Jurkat, Clone E6-1 (cell line): ENCODE results near the gene RAB11FIP3.
"Not testable (repeated sequence)": the region's sequence is repeated elsewhere in the genome, so short reads cannot be mapped to it uniquely, and the experiment has no call there.

Source experiments
- DNase-seq: peaks from one replicate; pipeline ENCODE4 v3.0.0-alpha.2; 2011; ENCODE audit warnings: low read depth, low spot score
- H3K4me3 ChIP-seq: 2 replicates; pipeline ENCODE4 v1.5.1; 2011; ENCODE audit warnings: mild to moderate bottlenecking, low read length, control low read depth, moderate library complexity

RAB11FIP3 gene

DNA sequence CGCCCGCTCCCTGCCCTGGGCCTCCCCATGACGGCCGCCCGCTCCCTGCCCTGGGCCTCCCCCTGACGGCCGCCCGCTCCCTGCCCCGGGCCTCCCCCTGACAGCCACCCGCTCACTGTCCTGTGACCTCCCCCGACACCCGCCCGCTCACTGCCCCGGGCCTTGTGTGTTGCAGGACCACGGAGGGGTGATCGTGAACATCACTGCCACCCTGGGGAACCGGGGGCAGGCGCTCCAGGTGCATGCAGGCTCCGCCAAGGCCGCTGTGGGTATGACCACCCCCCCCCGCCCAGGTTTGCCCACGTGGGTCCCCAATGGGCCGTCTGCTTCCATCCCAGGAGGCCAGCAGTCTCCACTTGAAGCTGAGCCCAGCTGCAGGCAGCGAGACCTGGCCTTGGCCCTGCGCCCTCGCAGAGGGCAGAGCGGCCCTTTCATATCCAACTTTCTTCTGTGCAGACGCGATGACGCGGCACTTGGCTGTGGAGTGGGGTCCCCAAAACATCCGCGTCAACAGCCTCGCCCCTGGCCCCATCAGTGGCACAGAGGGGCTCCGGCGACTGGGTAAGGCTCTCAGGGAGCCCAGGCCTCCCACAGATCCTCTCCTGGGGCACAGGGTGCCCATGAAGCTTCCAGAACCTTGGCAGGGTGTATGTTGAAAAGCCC is 14.8 kb upstream of the RAB11FIP3 start:
- no peak overlapping the region for H3K4me3 ChIP-seq
- no peak for DNase-seq

DNA sequence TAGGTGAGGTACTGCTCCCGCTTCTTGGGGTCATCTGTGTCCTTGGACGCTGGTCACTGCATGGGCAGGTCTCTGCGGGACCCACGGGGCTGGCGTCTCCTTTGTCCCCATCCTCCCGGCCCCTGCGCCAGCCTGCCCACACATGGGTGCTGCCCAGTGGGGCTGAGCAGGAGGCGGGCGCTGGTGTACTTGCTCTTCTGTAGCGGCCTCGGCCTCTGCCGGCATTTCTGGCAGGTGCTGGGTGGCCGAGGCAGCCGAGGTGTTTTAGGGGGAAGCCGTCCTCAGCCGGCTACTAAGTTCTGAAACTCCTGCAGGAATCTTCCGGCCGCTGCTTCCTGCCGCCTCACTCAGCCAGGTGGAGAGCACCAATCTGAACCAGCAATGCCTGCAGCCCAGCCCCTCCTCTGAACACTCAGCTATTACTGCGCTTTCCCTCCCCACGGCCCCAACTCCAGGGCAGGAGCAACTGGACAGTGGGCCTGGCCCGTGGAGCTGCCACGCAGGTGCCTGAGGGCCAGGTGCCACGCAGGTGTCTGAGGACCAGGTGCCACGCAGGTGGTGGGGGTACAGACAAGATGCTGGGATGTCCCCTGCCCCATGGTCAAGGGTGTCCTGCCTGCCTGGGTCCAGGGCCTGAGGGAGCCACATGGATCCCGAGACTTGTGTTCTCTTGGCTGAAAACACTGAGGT is 13.7 kb upstream of the RAB11FIP3 start:
- H3K4me3 ChIP-seq = no peak overlapping the region
- DNase-seq = no peak

GRCh38 chr16:414395-415169 is 10.9 kb upstream of the RAB11FIP3 start:
- no peak for DNase-seq

DNA sequence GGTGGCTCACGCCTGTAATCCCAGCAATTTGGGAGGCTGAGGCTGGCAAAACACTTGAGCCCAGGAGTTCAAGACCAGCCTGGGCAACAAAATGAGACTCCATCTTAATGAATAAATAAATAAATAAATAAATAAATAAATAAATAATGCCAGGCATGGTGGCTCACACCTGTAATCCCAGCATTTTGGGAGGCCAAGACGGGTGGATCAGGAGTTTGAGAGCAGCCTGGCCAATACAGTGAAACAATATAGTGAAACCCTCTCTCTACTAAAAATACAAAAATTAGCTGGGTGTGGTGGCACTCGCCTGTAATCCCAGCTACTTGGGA is 10.3 kb upstream of the RAB11FIP3 start:
- DNase-seq = not testable (repeated sequence)

More at GRCh38 chr16:414395-415169, 10.9 kb upstream of the RAB11FIP3 start:
- H3K4me3 ChIP-seq = no peak overlapping the region

DNA sequence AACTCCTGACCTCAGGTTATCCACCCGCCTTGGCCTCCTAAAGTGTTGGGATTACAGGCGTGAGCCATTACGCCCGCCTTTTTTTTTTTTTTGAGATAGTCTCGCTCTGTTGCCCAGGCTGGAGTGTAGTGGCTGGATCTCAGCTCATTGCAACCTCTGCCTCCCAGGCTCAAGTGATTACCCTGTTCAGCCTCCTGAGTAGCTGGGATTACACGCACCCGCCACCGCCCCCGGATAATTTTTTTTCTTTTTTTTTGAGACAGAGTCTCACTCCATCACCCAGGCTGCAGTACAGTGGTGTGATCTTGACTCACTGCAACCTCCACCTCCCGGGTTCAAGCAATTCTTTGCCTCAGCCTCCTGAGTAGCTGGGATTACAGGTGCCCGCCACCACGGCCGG is 3.3 kb upstream of the RAB11FIP3 start:
- H3K4me3 ChIP-seq, DNase-seq: not testable (repeated sequence)

More for the DNA sequence above, 10.3 kb upstream of the RAB11FIP3 start:
- not testable (repeated sequence) for H3K4me3 ChIP-seq

DNA sequence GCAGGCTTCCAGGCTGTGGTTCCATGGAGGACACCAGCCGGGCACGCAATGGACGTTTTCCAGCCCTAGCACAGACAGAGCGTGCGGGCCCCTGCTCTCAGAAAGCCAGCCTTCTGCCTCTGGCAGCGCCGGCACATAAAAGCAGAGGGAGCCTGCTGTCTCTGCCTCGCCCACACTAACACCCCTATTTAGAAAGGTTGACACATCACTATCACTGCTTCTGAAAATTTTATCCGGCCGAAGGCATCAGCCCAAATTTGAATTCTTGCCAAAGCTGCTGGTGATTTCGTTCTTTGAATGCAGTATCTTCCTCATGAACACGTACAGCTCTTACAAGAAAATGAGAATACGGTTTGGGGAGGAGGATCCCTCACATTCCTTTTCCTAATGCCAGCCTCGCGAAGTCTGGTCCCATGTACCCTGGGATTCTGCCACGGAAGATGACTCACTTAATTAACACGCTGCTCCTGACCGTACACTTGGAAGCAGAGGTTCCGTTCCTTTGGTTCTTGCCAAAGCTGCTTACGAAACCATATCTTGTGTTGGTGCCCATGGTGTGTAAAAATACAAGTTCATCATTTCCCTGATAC is 1.3 kb upstream of the RAB11FIP3 start:
- DNase-seq = no peak
- H3K4me3 ChIP-seq = no peak overlapping the region

DNA sequence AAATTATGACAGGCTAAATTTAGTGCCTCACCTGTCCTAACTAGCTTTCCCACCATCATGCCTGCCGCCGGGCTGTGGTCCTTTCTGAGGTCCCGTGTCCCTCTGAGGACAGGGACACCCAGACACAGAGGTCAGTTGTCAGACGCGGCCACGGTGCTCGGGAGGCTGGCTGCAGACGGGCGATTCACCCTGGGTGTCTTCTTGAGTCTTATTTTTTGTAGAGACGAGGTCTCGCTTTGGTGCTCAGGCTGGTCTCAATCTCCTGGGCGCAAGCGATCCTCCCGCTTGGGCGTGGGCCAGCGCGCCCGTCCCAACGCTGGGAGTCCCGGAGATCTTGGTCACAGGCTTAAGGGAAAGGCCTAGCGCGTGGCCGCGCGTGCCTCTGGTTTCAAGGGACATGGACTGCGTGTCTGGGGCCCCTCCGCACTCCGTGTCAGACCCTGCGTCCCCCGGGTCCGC is 797 bp upstream of the RAB11FIP3 start:
- DNase-seq = no peak
- H3K4me3 ChIP-seq = peak overlapping the region; percentile 67

DNA sequence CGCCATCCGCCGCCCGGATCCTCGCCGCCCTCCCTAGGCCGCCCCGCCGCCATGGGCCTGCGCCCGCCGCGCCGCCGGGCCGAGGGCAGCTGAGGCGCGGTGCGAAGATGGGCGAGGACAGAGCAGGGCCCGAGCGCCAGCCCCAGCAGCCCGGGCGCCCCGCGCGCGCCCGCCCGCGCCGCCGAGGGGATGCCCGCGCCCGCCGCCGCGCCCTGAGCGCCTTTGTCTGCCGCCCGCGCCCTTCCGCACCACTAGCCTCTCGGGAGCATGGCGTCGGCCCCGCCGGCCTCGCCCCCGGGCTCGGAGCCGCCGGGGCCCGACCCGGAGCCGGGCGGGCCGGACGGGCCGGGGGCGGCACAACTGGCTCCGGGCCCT is 278 bp downstream of the RAB11FIP3 start:
- H3K4me3 ChIP-seq = peak overlapping the region; percentile 67
- no peak for DNase-seq

- DNase-seq = no peak
- H3K4me3 ChIP-seq = peak overlapping the region; percentile 67
Observed at GRCh38 chr16:426115-426905, 861 bp downstream of the RAB11FIP3 start.

DNA sequence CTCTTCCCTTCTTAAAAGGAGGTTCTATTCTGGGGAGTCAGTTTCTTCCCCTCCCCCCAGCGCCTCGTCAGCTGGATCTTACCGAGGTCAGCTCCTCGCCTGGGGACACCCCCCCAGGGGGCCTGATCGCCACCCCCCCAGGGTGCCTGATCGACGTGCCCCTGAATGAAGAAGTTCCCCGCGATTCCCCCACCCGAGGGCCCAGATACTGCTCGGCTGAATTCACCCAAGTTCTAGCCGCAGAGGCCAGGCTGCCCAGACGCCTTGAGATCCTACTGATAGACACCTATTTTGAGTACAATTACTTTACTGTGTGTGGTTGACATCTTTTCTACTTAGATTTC is 1.4 kb downstream of the RAB11FIP3 start:
- DNase-seq = no peak
- peak overlapping the region; percentile 67 for H3K4me3 ChIP-seq

DNA sequence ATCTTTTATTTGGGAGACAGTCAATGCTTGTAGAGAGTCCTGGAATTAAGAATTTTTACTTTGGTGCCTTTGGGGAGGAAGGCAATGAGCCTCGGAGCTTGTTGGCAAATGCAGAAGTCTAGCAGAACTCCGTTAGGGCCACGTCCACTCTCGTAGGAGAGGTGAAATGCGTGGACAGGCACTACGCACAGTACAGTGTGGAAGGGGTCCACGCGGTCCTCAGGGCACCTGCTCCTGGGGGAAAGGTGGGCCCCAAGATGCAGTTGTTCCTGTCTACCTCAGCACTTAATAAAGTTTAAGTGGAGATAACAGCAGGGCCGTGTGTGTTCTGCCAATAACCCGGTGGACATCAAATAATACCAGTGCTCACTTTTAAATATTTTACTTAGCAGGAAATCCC is 1.8 kb downstream of the RAB11FIP3 start:
- DNase-seq = no peak
- no peak overlapping the region for H3K4me3 ChIP-seq

DNA sequence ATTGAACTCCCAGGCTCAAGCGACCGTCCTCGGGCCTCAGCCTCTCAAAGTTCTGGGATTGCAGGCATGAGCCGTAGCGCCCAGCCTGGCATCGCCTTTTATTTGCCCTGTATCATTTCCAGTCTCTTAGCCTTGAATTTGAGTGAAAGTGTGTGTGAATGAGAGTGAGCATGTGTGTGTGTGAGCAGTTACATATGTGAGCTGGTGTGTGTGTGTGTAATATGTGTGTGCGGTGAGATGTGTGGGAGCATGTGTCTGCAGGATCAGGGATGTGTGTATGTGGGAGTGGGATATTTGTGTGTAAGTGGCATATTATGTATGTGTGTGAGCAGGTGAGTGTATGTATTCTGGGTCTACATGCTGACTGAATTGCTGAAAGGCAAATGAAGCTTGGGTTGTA is 5.5 kb downstream of the RAB11FIP3 start:
- H3K4me3 ChIP-seq = no peak overlapping the region

GRCh38 chr16:440627-441026 is 15.2 kb downstream of the RAB11FIP3 start:
- H3K4me3 ChIP-seq = no peak overlapping the region
- DNase-seq = no peak

More for the DNA sequence above, 5.5 kb downstream of the RAB11FIP3 start:
- DNase-seq = no peak

- no peak for DNase-seq
- no peak overlapping the region for H3K4me3 ChIP-seq
Observed at GRCh38 chr16:441447-441846, 16.0 kb downstream of the RAB11FIP3 start.

- DNase-seq = no peak
Observed at GRCh38 chr16:442976-443375, 17.5 kb downstream of the RAB11FIP3 start.

DNA sequence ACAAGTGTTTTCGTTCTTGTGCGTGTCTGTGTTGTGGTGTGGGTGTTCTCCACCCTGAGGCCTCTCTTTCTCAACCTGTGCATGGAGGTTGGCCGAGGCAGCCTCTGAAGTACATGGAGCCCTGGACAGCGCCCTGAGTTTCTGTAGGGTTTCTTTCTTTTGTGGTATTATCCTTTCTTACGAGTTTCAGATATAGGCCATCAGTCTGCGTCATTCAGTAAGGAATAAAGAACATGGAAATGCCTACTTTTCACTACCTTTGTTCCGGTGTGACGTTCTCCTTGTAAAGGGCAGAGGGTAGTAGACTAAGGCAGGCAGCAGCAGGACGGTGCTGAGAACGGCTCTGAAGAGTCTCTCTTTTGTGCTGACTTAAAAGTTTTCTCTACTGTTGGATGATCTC is 18.6 kb downstream of the RAB11FIP3 start:
- H3K4me3 ChIP-seq = no peak overlapping the region
- DNase-seq = no peak

More at GRCh38 chr16:442976-443375, 17.5 kb downstream of the RAB11FIP3 start:
- H3K4me3 ChIP-seq = no peak overlapping the region

DNA sequence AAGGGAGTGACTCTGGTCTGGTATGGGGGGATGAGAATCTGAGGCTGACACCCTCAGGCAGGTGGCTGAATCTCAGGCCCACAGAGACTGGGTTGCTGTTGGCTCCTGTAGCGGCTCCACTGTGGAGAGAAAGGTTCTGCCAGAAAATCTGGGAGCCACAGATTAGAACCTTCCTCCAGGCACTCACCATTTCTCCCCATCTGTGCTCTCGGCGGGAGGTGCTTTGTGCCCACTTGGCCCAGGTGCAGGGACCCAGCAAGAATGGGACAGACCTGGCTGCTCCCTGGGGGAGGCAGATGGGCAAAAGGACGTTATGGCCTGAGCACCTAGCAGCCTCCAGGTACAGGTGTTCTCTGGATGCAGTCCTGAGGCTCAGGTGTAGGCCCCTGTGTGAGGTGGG is 20.1 kb downstream of the RAB11FIP3 start:
- no peak for DNase-seq
- H3K4me3 ChIP-seq = no peak overlapping the region

GRCh38 chr16:450385-450784 is 24.9 kb downstream of the RAB11FIP3 start:
- DNase-seq = no peak

More at GRCh38 chr16:450385-450784, 24.9 kb downstream of the RAB11FIP3 start:
- no peak overlapping the region for H3K4me3 ChIP-seq
